Endothelial cell of hepatic sinusoid (primary cell): ENCODE results near the gene NKAIN2.
"Not testable (repeated sequence)": the region's sequence is repeated elsewhere in the genome, so short reads cannot be mapped to it uniquely, and the experiment has no call there.

Experiments used
- in situ Hi-C: cut with HindIII; loops from 2 replicates; pipeline ENCODE4 v1.10.0; 2017; ENCODE audit warnings: low sequenced_read_pairs

Gene NKAIN2

GRCh38 chr6:123888771-123889513 is 85.3 kb downstream of the NKAIN2 start:
- in situ Hi-C loops = no loop called here

DNA sequence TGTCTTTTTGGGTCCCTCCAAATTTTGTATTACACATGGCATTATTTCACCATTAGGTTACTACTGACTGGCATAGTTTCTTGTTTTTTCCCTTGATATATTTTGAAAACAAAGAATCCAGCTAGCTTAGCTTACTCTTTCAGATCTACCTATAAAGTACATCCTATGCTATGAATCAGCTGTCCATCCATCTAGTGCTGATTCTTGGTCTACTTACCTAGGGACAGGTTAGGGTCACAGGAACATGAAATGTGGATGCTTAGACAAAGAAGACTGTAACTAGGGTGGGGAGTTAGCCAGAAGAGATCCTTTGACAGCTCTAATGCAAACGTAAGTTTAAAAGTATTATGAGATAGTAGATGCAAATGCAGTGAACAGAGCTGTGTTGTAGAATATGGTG is 91.7 kb downstream of the NKAIN2 start:
- in situ Hi-C loops = no loop called here

GRCh38 chr6:123895806-123896205 is 92.1 kb downstream of the NKAIN2 start:
- in situ Hi-C loops = no loop called here

DNA sequence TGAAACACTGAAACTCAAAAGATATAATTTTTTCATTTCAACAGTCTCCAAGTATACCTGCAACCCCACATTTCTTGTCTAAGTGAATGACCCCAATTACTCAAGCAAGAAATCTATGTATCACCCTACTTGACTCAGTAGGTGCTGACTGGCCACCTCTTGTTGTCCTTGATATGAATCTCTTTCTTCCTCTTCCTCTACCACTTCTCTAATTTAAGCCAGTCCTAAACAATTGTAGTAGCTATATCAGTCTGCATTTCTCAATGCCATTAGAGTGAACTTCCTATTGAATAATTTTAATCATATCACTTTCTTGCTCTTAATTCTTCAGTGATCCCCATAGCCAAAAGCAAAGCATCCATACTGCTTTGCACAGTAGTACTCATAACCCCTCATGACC is 93.2 kb downstream of the NKAIN2 start:
- in situ Hi-C loops = no loop called here

- in situ Hi-C loops = no loop called here
Observed at GRCh38 chr6:123897965-123898364, 94.3 kb downstream of the NKAIN2 start.

GRCh38 chr6:123898665-123899064 is 95.0 kb downstream of the NKAIN2 start:
- in situ Hi-C loops = no loop called here

- in situ Hi-C loops = no loop called here
Observed at GRCh38 chr6:123899745-123900144, 96.1 kb downstream of the NKAIN2 start.

GRCh38 chr6:123901436-123901835 is 97.8 kb downstream of the NKAIN2 start:
- in situ Hi-C loops = no loop called here

DNA sequence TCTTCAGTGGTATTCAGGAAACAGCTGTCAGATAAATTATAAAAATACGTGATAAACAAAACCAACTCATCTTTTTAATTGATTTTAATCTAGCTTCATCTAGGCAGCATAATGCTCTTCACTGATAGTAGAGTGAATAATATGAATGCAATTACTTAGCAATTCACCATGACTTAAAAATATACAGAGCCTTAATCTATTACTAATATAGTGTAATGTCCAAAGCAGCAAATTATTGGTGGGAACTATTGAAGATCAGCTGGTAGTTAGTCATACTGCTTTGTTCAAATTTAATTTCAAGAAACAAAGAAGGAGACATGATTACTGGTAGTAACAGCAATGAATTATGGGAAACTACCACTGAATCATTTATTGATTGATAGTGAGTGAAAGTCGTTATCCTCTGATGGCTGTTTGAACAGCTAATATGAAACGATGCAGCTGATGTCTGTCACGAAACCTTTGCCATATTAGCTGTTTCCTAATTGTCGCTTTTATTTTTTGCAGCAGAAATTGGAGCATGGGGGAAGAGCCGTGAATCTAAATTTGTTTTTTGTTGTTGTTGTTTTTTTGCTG is 99.2 kb downstream of the NKAIN2 start:
- in situ Hi-C loops = no loop called here

DNA sequence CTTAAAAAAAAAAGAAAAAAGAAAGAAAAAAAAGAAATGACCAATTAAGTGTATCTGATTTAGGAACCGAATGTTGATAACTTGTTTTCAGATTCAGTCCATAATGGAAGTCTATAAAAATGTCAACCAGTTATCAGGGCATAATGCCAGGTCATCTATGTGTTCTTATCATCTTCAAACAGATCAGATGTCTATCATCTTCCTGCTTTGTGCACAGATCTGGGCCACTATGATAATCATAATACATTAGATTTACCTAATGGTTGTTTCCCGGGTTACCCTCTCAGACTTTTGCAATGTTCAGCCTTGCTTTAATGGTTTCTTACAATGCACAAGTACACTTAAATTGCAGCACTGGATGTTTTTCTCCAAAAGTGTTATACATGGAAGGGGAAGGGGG is 100.6 kb downstream of the NKAIN2 start:
- in situ Hi-C loops = no loop called here

- in situ Hi-C loops = no loop called here
Observed at GRCh38 chr6:123908797-123909196, 105.1 kb downstream of the NKAIN2 start.

GRCh38 chr6:123909989-123910388 is 106.3 kb downstream of the NKAIN2 start:
- in situ Hi-C loops = no loop called here

GRCh38 chr6:123913863-123914262 is 110.2 kb downstream of the NKAIN2 start:
- in situ Hi-C loops = no loop called here

DNA sequence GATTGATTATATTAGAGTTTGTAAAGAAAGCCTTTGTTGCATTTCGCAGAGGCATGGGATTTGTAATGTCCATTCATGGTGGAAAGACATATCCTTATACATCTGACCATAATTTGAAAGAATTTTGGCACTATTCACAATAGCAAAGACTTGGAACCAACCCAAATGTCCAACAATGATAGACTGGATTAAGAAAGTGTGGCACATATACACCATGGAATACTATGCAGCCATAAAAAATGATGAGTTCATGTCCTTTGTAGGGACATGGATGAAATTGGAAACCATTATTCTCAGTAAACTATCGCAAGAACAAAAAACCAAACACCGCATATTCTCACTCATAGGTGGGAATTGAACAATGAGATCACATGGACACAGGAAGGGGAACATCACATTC is 119.7 kb downstream of the NKAIN2 start:
- in situ Hi-C loops = not testable (repeated sequence)

DNA sequence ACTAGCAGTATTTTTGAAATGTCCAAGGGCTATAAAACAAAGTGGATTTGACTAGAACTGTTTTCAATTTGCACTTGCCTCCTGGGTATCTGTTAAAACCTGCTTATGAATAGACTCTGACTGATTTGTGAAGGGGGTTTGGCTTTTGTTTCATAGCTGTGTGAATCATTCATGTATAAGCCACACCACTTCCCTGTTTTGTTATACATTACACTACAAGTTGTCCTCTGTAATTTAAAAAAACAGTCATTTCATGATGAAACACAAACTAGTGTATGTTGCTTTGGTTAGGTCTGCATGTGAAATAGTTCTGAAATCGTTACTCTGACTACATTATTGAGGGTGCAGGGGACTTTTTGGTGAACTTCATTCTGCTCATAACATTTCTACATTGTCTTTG is 121.7 kb downstream of the NKAIN2 start:
- in situ Hi-C loops = no loop called here

DNA sequence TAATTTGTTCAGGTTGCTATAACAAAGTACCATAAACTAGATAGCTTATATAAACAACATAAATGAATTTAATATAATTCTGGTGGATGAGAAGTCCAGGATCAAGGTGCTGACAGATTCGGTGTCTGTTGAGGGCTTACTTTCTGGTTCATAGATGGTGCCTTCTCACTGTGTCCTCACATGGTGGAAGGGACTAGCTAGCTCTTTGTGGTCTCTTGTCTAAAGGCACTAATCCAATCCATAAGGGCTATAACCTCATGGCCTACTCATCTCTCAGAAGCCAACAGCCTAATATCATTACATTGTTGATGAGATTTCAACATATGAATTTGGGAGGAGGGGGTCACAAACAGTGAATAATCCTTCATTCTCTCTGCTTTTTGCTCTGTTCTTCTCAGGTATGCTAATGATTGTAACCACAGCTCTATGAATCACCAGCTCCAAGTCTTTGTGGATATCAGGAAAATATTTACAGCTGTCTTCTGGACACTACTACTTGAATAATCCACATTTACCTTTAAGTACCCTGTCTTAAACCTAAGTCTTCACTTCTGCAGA is 122.3 kb downstream of the NKAIN2 start:
- in situ Hi-C loops = no loop called here

GRCh38 chr6:123928529-123928928 is 124.9 kb downstream of the NKAIN2 start:
- in situ Hi-C loops = no loop called here

DNA sequence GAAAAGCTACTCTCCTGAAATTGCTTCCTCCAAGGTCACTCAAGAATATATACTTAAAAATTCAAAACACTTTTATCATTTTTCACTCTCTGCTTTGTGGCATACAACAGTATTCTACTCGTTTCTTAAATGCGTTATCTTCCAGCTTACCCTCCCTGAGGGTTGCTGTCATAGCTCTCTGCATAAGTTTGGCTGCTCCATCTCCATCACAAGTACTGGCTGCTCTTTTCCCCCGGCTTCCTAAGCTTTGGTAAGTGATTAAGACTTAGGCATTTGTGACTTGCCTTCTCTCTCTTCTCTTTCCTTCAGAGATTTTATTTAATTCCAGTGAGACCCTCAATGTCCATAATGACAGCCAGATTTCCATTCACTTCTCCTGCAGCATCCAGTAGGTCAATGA is 128.3 kb downstream of the NKAIN2 start:
- in situ Hi-C loops = no loop called here

DNA sequence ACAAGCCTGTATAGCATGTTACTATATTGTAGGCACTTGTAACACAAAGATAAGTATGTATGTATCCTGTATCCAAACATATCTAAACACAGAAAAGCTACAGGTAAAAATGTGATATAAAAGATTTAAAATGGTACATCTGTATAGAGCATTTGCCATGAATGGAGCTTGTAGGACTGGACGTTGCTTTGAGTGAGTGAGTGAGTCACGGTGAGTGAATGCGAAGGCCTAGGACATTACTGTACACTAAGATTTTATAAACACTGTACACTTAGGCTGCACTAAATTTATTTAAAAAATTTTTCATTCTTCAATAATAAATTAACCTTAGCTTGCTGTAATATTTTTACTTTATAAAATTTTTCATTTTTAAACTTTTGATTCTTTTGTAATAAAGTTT is 136.9 kb downstream of the NKAIN2 start:
- in situ Hi-C loops = no loop called here

DNA sequence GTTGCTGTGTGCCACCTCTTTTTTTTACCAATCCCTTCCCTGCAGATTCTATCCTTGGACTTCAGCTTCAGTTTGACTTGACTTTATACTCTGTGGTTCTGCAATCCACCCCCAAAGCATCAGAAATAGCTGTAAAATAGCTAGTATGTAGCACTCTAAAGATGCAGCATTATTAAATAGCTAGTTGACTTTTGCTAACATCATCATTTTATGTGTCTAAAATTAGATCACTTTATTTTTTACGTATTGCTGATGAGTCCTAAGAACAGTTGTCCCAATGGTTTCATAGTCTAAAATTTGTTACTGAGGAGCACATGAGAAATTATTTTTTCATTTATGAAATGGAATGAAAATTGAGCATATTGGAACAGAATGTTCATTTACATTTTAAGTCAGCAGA is 138.2 kb downstream of the NKAIN2 start:
- in situ Hi-C loops = no loop called here

- in situ Hi-C loops = no loop called here
Observed at GRCh38 chr6:123945386-123945785, 141.7 kb downstream of the NKAIN2 start.

GRCh38 chr6:123953920-123954319 is 150.3 kb downstream of the NKAIN2 start:
- in situ Hi-C loops = no loop called here
